Liver (tissue), 9 donors: ENCODE results near the gene ALG12. TPM values are rescaled to one million over a fixed set of nuclear protein-coding genes. Genes with fewer than 3 reads are reported as not detected.

Experiments
- DNase-seq: peaks from one replicate; pipeline ENCODE4 v3.0.0-alpha.2; 2017; ENCODE audit warnings: low spot score
- H3K27ac ChIP-seq, 2 donors: one replicate each; pipeline ENCODE4 v1.7.0; 2013; ENCODE audit warnings: inconsistent platforms in 2 of 2, low read length in 2 of 2, control low read depth in 1 of 2, low read depth in 1 of 2, mild to moderate bottlenecking in 1 of 2
- H3K27me3 ChIP-seq, 4 donors: one replicate each; pipeline versions ENCODE4 v1.6.1 to v1.7.0; 2013; ENCODE audit warnings: low read length in 3 of 4, inconsistent platforms in 1 of 4, mild to moderate bottlenecking in 1 of 4, moderate library complexity in 1 of 4; ENCODE audit not compliant: control insufficient read depth in 4 of 4, insufficient read depth in 4 of 4
- H3K36me3 ChIP-seq, 4 donors: one replicate each; pipeline versions ENCODE4 v1.6.1 to v1.7.0; 2013; ENCODE audit warnings: low read length in 3 of 4, mild to moderate bottlenecking in 3 of 4, low read depth in 1 of 4, moderate library complexity in 1 of 4; ENCODE audit not compliant: control insufficient read depth in 4 of 4, insufficient read depth in 3 of 4
- H3K4me1 ChIP-seq, 4 donors: one replicate each; pipeline versions ENCODE4 v1.6.1 to v1.7.0; 2013; ENCODE audit warnings: low read length in 3 of 4, mild to moderate bottlenecking in 3 of 4, moderate library complexity in 1 of 4; ENCODE audit not compliant: control insufficient read depth in 4 of 4, insufficient read depth in 4 of 4
- H3K4me3 ChIP-seq, 3 donors: one replicate each; pipeline versions ENCODE4 v1.6.1 to v1.7.0; 2013; ENCODE audit warnings: low read length in 3 of 3, control low read depth in 1 of 3, low read depth in 1 of 3, mild to moderate bottlenecking in 1 of 3
- H3K9ac ChIP-seq, 2 donors: one replicate each; pipeline ENCODE4 v1.7.0; 2013; ENCODE audit warnings: low read length in 2 of 2, mild to moderate bottlenecking in 2 of 2, moderate library complexity in 2 of 2, control low read depth in 1 of 2, low read depth in 1 of 2
- H3K9me3 ChIP-seq, 4 donors: one replicate each; pipeline versions ENCODE4 v1.6.1 to v1.7.0; 2013; ENCODE audit warnings: low read length in 3 of 4; ENCODE audit not compliant: control insufficient read depth in 4 of 4
- ATF3 ChIP-seq: IDR thresholded peaks from 2 replicates; pipeline ENCODE4 v1.6.1; 2016; ENCODE audit warnings: antibody characterized with exemption
- CTCF ChIP-seq: fragments of 150-350 bp; IDR thresholded peaks from 2 replicates; pipeline ENCODE4 v1.5.1; 2017; ENCODE audit warnings: improper control_type of control experiment, low read depth, low read length; ENCODE audit not compliant: missing input control
- FOXA2 ChIP-seq: IDR thresholded peaks from 2 replicates; pipeline ENCODE4 v1.6.1; 2016; ENCODE audit warnings: antibody characterized with exemption
- GABPA ChIP-seq, 2 donors: IDR thresholded peaks in 1 of 2; conservative IDR thresholded peaks in 1 of 2; 2 replicates each; pipeline ENCODE4 v1.6.1; 2016; ENCODE audit warnings: antibody characterized with exemption in 2 of 2, mild to moderate bottlenecking in 1 of 2, moderate library complexity in 1 of 2
- HNF4A ChIP-seq, 2 donors: conservative IDR thresholded peaks; 2 replicates each; pipeline ENCODE4 v1.6.1; 2016; ENCODE audit warnings: antibody characterized with exemption in 2 of 2, mild to moderate bottlenecking in 2 of 2
- HNF4G ChIP-seq: IDR thresholded peaks from 2 replicates; pipeline ENCODE4 v1.6.1; 2016; ENCODE audit warnings: antibody characterized with exemption
- JUND ChIP-seq, 2 donors: IDR thresholded peaks; 2 replicates each; pipeline ENCODE4 v1.6.1; 2016; ENCODE audit warnings: antibody characterized with exemption in 2 of 2
- MAX ChIP-seq: IDR thresholded peaks from 2 replicates; pipeline ENCODE4 v1.6.1; 2016; ENCODE audit warnings: antibody characterized with exemption
- NR2F2 ChIP-seq: IDR thresholded peaks from 2 replicates; pipeline ENCODE4 v1.6.1; 2016; ENCODE audit warnings: antibody characterized with exemption
- RAD21 ChIP-seq, 2 donors: IDR thresholded peaks; 2 replicates each; pipeline ENCODE4 v1.6.1; 2016; ENCODE audit warnings: antibody characterized with exemption in 2 of 2, mild to moderate bottlenecking in 2 of 2
- REST ChIP-seq: IDR thresholded peaks from 2 replicates; pipeline ENCODE4 v1.6.1; 2016; ENCODE audit warnings: antibody characterized with exemption, mild to moderate bottlenecking
- RXRA ChIP-seq, 2 donors: IDR thresholded peaks; 2 replicates each; pipeline ENCODE4 v1.6.1; 2017 to 2018; ENCODE audit warnings: antibody characterized with exemption in 2 of 2, mild to moderate bottlenecking in 1 of 2
- SP1 ChIP-seq: IDR thresholded peaks from 2 replicates; pipeline ENCODE4 v1.6.1; 2018; ENCODE audit warnings: antibody characterized with exemption, mild to moderate bottlenecking
- TAF1 ChIP-seq: conservative IDR thresholded peaks from 2 replicates; pipeline ENCODE4 v1.6.1; 2016; ENCODE audit warnings: antibody characterized with exemption, mild to moderate bottlenecking
- YY1 ChIP-seq: IDR thresholded peaks from 2 replicates; pipeline ENCODE4 v1.6.1; 2016; ENCODE audit warnings: antibody characterized with exemption, mild to moderate bottlenecking
- WGBS: extraction: QIAGEN DNeasy Blood & Tissue Kit; methylation state at CpG from one replicate; pipeline ENCODE4 v1.1.7; 2013; 5-methylcytosine and 5-hydroxymethylcytosine counted together
- polyA plus RNA-seq, 2 donors: library from polyadenylated mRNA; stranded (reverse) in 1 of 2; unstranded in 1 of 2; fragments of 200-250 nt in 1 of 2; fragments of >200 nt in 1 of 2; fragmentation: Nextera tagmentation in 1 of 2; extraction: Ambion mirVana in 1 of 2; gene quantifications; one replicate each; pipeline versions ENCODE4 v1.2.1 to v1.2.3, GENCODE V29; 2013 to 2015
- total RNA-seq, 2 donors: library from RNA; depleted of rRNA; stranded (reverse); fragments of >200 nt; gene quantifications; one replicate each; pipeline ENCODE4 v1.2.3, GENCODE V29; 2014
- donor health status: healthy.
- donor health status: healthy.
- donor health status: healthy.
- donor health status: healthy.
- donor health status: healthy.

Gene ALG12
- total and polyA plus RNA-seq, 4 donors: 10.4 to 20.2 (median 14.0) TPM

- no peak for TF ChIP-seq ATF3
- no peak for TF ChIP-seq MAX
- TF ChIP-seq SP1: no peak
- no peak for TF ChIP-seq TAF1
- TF ChIP-seq NR2F2: no peak
Observed at GRCh38 chr22:49897015-49897684, 21.1 kb downstream of the ALG12 start (continued).

- H3K36me3 ChIP-seq: peaks cover 0 to 15% (median 2%) of the 10 kb centered on the region in 4 donors
- DNase-seq: no peak
- H3K4me1 ChIP-seq: no peaks in the 10 kb centered on the region
- 77% methylated on average over 5 of the region's 5 CpGs for WGBS
- TF ChIP-seq NR2F2 (no peak), TAF1 (no peak), YY1 (no peak)
- no peak overlapping the region for H3K4me3 ChIP-seq
- H3K9ac ChIP-seq: no peak overlapping the region
- no peaks in the 10 kb centered on the region for H3K27me3 ChIP-seq
- no peak overlapping the region for H3K27ac ChIP-seq
- H3K9me3 ChIP-seq: peaks cover 0 to 3% (median 0%) of the 10 kb centered on the region in 4 donors
Observed at GRCh38 chr22:49896201-49896600, 22.0 kb downstream of the ALG12 start.

- Histone ChIP-seq H3K4me1 (no peaks in the 10 kb centered on the region), H3K27ac (no peak overlapping the region), H3K9ac (no peak overlapping the region), H3K9me3 (peaks cover 0 to 3% (median 0%) of the 10 kb centered on the region in 4 donors), H3K4me3 (no peak overlapping the region), H3K36me3 (peaks cover 0 to 7% (median 2%) of the 10 kb centered on the region in 4 donors), H3K27me3 (no peaks in the 10 kb centered on the region)
- TF ChIP-seq NR2F2 (no peak), SP1 (no peak), YY1 (no peak), RAD21 (IDR thresholded peaks at IDR 0.05) (no peak), RXRA (IDR thresholded peaks at IDR 0.05) (no peak), HNF4G (no peak), ATF3 (no peak), GABPA (IDR thresholded peaks at IDR 0.05 in 1 of 2, conservative IDR thresholded peaks at IDR 0.05 in 1 of 2) (no peak), CTCF (no peak), TAF1 (no peak), HNF4A (conservative IDR thresholded peaks at IDR 0.05) (no peak), JUND (IDR thresholded peaks at IDR 0.05) (no peak), REST (no peak), FOXA2 (no peak)
- 95% methylated on average over 8 of the region's 8 CpGs for WGBS
- DNase-seq: no peak
Observed at GRCh38 chr22:49894322-49895054, 23.8 kb downstream of the ALG12 start.
